Measurements from ENCODE around the gene COL26A1. TPM values are rescaled to one million over a fixed set of nuclear protein-coding genes. Genes with fewer than 3 reads are reported as not detected.

The COL26A1 gene
- total RNA-seq, 1 donor from 2014 or later = not detected

DNA sequence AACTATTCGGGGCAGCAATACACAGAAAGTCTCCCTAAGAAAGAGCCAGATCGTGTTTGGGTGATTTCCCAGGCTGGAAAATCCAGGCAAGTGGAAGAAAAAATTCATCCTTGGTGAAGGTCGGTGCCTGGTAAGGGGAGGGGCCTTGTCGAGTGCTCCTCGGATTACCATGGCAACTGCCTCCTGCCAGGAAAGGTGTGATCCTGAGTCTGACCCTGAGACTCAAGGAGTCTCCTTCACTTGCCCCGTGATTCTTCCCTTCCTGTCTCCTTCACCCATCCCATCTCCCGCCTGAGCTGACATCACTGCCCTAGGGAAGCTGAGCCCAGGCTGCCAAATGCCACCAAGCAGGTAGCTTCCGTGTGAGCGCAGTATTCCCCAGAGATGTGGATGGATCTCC is 154.2 kb downstream of the COL26A1 start:
- Mint-ChIP-seq H3K27me3 (peaks cover 9% of the 10 kb centered on the region), H3K4me1 (no peaks in the 10 kb centered on the region), H3K27ac (no peak overlapping the region), H3K36me3 (ENCODE audit: low read depth) (no peaks in the 10 kb centered on the region), H3K9me3 (peaks cover 8% of the 10 kb centered on the region), H3K4me3 (no peak overlapping the region)
- ATAC-seq (ENCODE audit: low read depth) (no peak), DNase-seq (no peak)
- ChIA-PET CTCF (no interaction called here), POLR2A (no interaction called here)
- intact Hi-C loops (cut with micrococcal nuclease) = no loop called here
- TF ChIP-seq, protein P1, sequence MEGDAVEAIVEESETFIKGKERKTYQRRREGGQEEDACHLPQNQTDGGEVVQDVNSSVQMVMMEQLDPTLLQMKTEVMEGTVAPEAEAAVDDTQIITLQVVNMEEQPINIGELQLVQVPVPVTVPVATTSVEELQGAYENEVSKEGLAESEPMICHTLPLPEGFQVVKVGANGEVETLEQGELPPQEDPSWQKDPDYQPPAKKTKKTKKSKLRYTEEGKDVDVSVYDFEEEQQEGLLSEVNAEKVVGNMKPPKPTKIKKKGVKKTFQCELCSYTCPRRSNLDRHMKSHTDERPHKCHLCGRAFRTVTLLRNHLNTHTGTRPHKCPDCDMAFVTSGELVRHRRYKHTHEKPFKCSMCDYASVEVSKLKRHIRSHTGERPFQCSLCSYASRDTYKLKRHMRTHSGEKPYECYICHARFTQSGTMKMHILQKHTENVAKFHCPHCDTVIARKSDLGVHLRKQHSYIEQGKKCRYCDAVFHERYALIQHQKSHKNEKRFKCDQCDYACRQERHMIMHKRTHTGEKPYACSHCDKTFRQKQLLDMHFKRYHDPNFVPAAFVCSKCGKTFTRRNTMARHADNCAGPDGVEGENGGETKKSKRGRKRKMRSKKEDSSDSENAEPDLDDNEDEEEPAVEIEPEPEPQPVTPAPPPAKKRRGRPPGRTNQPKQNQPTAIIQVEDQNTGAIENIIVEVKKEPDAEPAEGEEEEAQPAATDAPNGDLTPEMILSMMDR (IDR thresholded peaks at IDR 0.05) = no peak

DNA sequence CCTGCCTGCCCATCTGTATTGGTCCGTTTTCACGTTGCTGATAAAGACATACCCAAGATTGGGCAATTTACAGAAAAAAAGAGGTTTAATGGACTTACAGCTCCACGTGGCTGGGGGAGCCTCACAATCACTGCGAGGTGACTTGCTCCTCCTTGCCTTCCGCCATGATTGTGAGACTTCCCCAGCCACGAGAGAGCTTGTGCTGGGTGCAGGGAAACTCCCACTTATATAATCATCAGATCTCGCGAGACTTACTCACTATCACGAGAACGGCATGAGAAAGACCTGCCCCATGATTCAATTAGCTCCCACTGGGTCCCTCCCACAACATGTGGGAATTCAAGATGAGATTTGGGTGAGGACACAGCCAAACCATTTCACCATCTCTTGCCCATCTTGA is 154.6 kb downstream of the COL26A1 start:
- TF ChIP-seq, protein P1 (IDR thresholded peaks at IDR 0.05) = no peak
- ChIA-PET CTCF (no interaction called here), POLR2A (no interaction called here)
- H3K4me3 Mint-ChIP-seq = no peak overlapping the region
- H3K9me3 Mint-ChIP-seq = peaks cover 8% of the 10 kb centered on the region
- H3K27me3 Mint-ChIP-seq = peaks cover 6% of the 10 kb centered on the region
- H3K36me3 Mint-ChIP-seq (ENCODE audit: low read depth) = no peaks in the 10 kb centered on the region
- ATAC-seq (ENCODE audit: low read depth) (no peak), DNase-seq (no peak)
- intact Hi-C loops (cut with micrococcal nuclease) = no loop called here
- no peak overlapping the region for H3K27ac Mint-ChIP-seq
- no peaks in the 10 kb centered on the region for H3K4me1 Mint-ChIP-seq

DNA sequence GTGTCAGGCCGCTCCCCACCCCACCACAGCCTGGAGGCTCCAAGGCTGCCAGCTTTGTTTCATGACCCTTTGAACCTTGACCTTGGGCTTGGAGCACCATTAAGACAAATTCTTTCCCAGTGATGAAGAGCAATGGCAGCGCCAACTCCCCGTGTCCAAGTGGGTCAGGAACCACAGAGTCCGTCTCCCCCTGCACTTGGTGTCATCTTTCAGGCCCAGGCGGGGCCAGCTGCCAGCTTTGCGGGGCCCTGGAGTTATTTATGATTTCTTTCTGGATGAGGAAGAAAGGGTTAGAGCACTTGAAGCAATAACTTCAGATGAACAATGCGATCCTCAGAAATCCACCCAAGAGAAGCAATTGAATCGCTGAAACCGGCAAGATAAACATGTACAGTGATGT is 155.7 kb downstream of the COL26A1 start:
- TF ChIP-seq, protein P1 (IDR thresholded peaks at IDR 0.05) = no peak
- Mint-ChIP-seq H3K9me3 (peaks cover 8% of the 10 kb centered on the region), H3K4me1 (no peaks in the 10 kb centered on the region), H3K36me3 (ENCODE audit: low read depth) (no peaks in the 10 kb centered on the region), H3K4me3 (no peak overlapping the region), H3K27ac (no peak overlapping the region), H3K27me3 (peaks cover 6% of the 10 kb centered on the region)
- ATAC-seq (ENCODE audit: low read depth) = no peak
- no peak for DNase-seq
- ChIA-PET CTCF (no interaction called here), POLR2A (no interaction called here)
- intact Hi-C loops (cut with micrococcal nuclease) = no loop called here

DNA sequence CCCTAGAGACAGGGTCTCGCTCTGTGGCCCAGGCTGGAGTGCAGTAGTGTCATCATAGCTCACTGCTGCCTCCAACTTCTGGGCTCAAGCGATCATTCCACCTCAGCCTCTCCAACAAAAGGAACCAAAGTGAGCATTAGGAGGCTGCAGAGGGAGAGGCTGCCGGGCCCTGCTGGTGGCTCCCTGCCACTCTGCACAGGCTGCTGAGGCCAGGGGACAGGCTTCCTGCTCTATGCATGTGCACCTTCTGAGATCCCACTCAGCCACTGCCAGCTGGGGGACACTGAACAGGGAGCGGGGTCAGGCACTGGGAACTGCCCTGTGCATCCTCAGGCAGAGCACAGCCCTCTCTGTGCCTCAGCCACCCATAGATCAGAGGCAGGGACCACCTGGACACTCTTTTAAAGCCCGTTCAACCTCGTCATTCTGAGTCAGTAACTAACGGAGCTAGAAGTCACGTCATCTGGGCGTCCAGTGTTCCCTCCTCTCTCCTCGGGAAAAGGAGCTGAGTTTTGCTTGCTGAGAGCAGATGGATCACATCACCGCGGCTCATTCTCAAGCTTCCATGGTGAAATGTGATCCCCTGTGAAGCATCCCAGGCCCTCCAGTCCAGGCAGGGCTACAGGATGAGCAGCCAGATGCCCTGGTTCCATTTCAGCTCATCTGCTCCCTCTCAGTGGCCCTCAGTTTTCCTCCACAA is 156.8 kb downstream of the COL26A1 start:
- DNase-seq (no peak), ATAC-seq (ENCODE audit: low read depth) (no peak)
- peaks cover 3% of the 10 kb centered on the region for H3K27me3 Mint-ChIP-seq
- CTCF ChIA-PET = interaction anchor here (1.6 kb wide), 1 partner anchor 155 kb away, joined by 3 read pairs; no protein-coding TSS in a partner anchor
- no peak overlapping the region for H3K27ac Mint-ChIP-seq
- H3K9me3 Mint-ChIP-seq = peaks cover 8% of the 10 kb centered on the region
- intact Hi-C loops (cut with micrococcal nuclease) = no loop called here
- H3K36me3 Mint-ChIP-seq (ENCODE audit: low read depth) = no peaks in the 10 kb centered on the region
- TF ChIP-seq, protein P1 (IDR thresholded peaks at IDR 0.05) = no peak
- H3K4me1 Mint-ChIP-seq = no peaks in the 10 kb centered on the region
- POLR2A ChIA-PET = no interaction called here
- no peak overlapping the region for H3K4me3 Mint-ChIP-seq

DNA sequence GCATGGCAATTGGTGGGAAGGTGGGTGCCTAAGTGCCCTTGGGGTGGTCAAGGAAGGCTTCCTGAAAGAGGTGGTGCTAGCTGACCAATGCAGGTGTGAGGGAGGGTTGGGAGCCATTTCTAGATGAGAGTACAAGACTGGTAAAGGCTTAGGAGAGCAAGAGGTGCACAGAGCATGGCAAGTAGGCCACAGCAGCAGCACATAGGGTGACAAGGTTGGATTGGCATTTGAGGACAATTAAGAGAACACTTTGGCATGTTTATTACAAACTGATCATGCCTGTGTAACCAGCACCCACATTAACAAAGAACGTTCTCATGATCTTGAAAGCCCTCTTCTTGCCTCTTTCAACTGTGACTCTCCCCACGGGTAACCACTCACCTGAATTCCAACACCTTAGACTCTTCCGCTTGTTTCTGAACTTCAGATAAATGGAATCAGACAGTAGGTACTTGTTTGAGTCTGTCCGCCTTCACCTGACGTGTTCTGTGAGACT is 158.8 kb downstream of the COL26A1 start:
- TF ChIP-seq, protein P1 (IDR thresholded peaks at IDR 0.05) = no peak
- Mint-ChIP-seq H3K4me1 (no peaks in the 10 kb centered on the region), H3K36me3 (ENCODE audit: low read depth) (no peaks in the 10 kb centered on the region), H3K27me3 (peaks cover 7% of the 10 kb centered on the region), H3K27ac (no peak overlapping the region), H3K9me3 (peaks cover 8% of the 10 kb centered on the region), H3K4me3 (no peak overlapping the region)
- intact Hi-C loops (cut with micrococcal nuclease) = no loop called here
- no peak for ATAC-seq (ENCODE audit: low read depth)
- POLR2A ChIA-PET = no interaction called here
- CTCF ChIA-PET = no interaction called here
- DNase-seq = no peak

All from activated B cell treated with CpG ODN at 0.5 μM for 24 hours (primary cell).